Activated CD4-positive, CD25-positive, alpha-beta regulatory T cell (primary cell): ENCODE results near the gene TSHZ3.

Source experiments
- DNase-seq, 4 experiments: peaks; one replicate each; lab custom pipeline; 2025; lab: John Stamatoyannopoulos, UW

Gene TSHZ3

GRCh38 chr19:31286491-31286890 is 62.7 kb downstream of the TSHZ3 start:
- DNase-seq = no peak

GRCh38 chr19:31285744-31286143 is 63.5 kb downstream of the TSHZ3 start:
- DNase-seq = no peak

GRCh38 chr19:31284621-31285020 is 64.6 kb downstream of the TSHZ3 start:
- no peak for DNase-seq

GRCh38 chr19:31283701-31284100 is 65.5 kb downstream of the TSHZ3 start:
- DNase-seq = no peak

GRCh38 chr19:31282346-31282745 is 66.9 kb downstream of the TSHZ3 start:
- no peak for DNase-seq

GRCh38 chr19:31280287-31281006 is 68.8 kb downstream of the TSHZ3 start:
- DNase-seq = no peak

GRCh38 chr19:31279436-31279765 is 69.8 kb downstream of the TSHZ3 start:
- no peak for DNase-seq

GRCh38 chr19:31278555-31279435 is 70.4 kb downstream of the TSHZ3 start:
- no peak for DNase-seq

GRCh38 chr19:31277516-31277915 is 71.7 kb downstream of the TSHZ3 start:
- DNase-seq = no peak

GRCh38 chr19:31276831-31277230 is 72.4 kb downstream of the TSHZ3 start:
- DNase-seq = no peak

- no peak for DNase-seq
Observed at GRCh38 chr19:31275068-31275334, 74.2 kb downstream of the TSHZ3 start.

- no peak for DNase-seq
Observed at GRCh38 chr19:31274251-31275067, 74.8 kb downstream of the TSHZ3 start.

GRCh38 chr19:31272583-31273106 is 76.6 kb downstream of the TSHZ3 start:
- DNase-seq = no peak

GRCh38 chr19:31271306-31271911 is 77.8 kb downstream of the TSHZ3 start:
- no peak for DNase-seq

GRCh38 chr19:31270897-31271296 is 78.3 kb downstream of the TSHZ3 start:
- DNase-seq = no peak

GRCh38 chr19:31269425-31270127 is 79.7 kb downstream of the TSHZ3 start:
- DNase-seq = no peak

GRCh38 chr19:31268751-31269383 is 80.4 kb downstream of the TSHZ3 start:
- no peak for DNase-seq

- DNase-seq = no peak
Observed at GRCh38 chr19:31266731-31267130, 82.5 kb downstream of the TSHZ3 start.

GRCh38 chr19:31266196-31266595 is 83.0 kb downstream of the TSHZ3 start:
- no peak for DNase-seq

GRCh38 chr19:31264041-31264778 is 85.0 kb downstream of the TSHZ3 start:
- no peak for DNase-seq
